GM23248 (cell line): ENCODE data around the gene PAPPA2.

Experiments used
- EZH2 ChIP-seq: fragments of 200-600 bp; sonication (generic); IDR thresholded peaks from 2 replicates; pipeline ENCODE4 v1.6.1; 2018; ENCODE audit warnings: antibody characterized with exemption, mild to moderate bottlenecking; ENCODE audit not compliant: insufficient read depth, poor library complexity, severe bottlenecking
- EZH2phosphoT487 ChIP-seq: fragments of 200-600 bp; sonication (generic); IDR thresholded peaks from 2 replicates; pipeline ENCODE4 v1.6.1; 2018; ENCODE audit warnings: antibody characterized with exemption, moderate library complexity, mild to moderate bottlenecking, low read depth; ENCODE audit not compliant: insufficient read depth

DNA sequence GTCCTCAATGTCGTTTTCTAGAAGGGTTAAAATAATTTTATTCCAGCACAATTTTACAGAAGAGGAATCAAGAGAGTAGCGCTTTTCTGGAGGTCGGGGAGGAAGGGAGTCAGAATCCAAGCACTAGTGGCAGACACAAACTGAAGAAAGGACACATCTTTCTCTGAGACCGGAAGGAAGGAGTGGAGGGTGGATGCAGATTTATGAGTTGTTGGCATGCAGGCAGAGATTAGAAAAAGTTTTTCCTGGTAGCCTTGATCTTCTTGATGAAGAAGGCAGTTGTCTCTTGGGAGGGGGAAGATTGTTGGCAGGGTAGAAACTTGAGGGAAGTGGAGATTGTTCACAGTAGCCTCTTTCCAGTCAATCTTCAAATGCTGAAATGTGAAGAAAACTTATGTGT is 149.8 kb downstream of the PAPPA2 start:
- TF ChIP-seq EZH2phosphoT487, result no peak
- TF ChIP-seq EZH2, result no peak
